SH-SY5Y (cell line): ENCODE measurements around the gene ARHGEF17.

Experiments
- GATA2 ChIP-seq: IDR thresholded peaks from 2 replicates; pipeline ENCODE4 v1.6.1; 2011; ENCODE audit warnings: mild to moderate bottlenecking, low read depth, low read length
- GATA3 ChIP-seq: IDR thresholded peaks from 2 replicates; pipeline ENCODE4 v1.6.1; 2011; ENCODE audit warnings: low read depth, mild to moderate bottlenecking, low read length, moderate library complexity

DNA sequence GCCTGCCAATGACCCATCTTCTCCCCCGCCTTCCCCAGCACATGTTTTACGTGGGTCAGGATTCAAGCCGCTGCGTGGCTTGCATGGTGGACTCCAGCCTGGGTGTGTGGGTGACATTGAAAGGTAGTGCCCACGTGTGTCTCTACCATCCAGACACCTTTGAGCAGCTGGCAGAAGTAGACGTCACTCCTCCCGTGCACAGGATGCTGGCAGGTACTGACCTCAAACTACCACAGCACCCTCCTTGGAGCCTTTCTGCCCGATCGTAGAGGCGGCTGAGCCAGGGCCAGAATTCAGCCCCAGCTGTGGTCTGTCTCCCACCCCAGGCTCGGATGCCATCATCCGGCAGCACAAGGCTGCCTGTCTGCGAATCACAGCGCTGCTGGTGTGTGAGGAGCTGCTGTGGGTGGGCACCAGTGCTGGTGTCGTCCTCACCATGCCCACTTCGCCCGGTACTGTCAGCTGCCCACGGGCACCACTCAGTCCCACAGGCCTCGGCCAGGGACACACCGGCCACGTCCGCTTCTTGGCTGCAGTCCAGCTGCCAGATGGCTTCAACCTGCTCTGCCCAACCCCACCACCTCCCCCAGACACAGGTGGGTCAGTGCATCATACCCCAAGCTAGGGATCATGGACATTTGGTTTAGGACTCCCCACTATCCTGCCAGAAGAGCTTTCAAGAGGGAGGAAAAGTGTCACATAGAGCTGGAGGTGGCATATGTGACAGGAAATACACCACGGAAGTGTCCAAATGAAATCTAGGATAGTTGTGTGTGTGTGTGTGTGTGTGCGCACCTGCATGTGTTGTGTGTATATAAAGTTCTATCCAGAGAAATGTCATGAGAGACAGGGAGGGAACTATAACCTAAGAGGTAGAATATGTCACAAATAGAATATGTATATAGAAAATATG, 57.5 kb downstream of the ARHGEF17 start:
- TF ChIP-seq GATA2, result no peak
- no peak for TF ChIP-seq GATA3
